Colonic mucosa (tissue), 4 donors: ENCODE results near the gene SCUBE1. TPM values are rescaled to one million over a fixed set of nuclear protein-coding genes. Genes with fewer than 3 reads are reported as not detected.

Experiments used
- DNase-seq: peaks from one replicate; pipeline ENCODE4 v3.0.0-alpha.2; 2020
- H3K27ac ChIP-seq: fragments of 200-600 bp; one replicate; pipeline ENCODE4 v1.8.0; 2021
- H3K27me3 ChIP-seq: fragments of 200-600 bp; one replicate; pipeline ENCODE4 v1.8.0; 2021
- H3K36me3 ChIP-seq: fragments of 200-600 bp; one replicate; pipeline ENCODE4 v1.8.0; 2021
- H3K4me1 ChIP-seq: fragments of 200-600 bp; one replicate; pipeline ENCODE4 v1.8.0; 2021; ENCODE audit warnings: mild to moderate bottlenecking
- H3K4me3 ChIP-seq: fragments of 200-600 bp; one replicate; pipeline ENCODE4 v1.8.0; 2021
- H3K9ac ChIP-seq, 2 donors: one replicate each; pipeline ENCODE4 v1.7.0; 2013; ENCODE audit warnings: control low read depth in 2 of 2, low read depth in 2 of 2, low read length in 2 of 2
- H3K9me3 ChIP-seq: fragments of 200-600 bp; one replicate; pipeline ENCODE4 v1.8.0; 2021
- CTCF ChIP-seq: fragments of 200-600 bp; IDR thresholded peaks from one replicate; pipeline ENCODE4 v1.8.0; 2022; ENCODE audit warnings: antibody characterized with exemption, mild to moderate bottlenecking
- intact Hi-C: fragments of 100-400 bp; cut with DNase I; formaldehyde crosslinking; loops from one replicate; pipeline ENCODE4 v1.14.1; 2022
- total RNA-seq, 2 donors: library from RNA; stranded (reverse); fragmentation: NEBNext Ultra II Directional in 1 of 2; extraction: Animal tissue kit (Norgen Biotek cat#: 25700) in 1 of 2; gene quantifications; one replicate each; pipeline ENCODE4 v1.2.1, GENCODE V29; 2021
- donor health status: healthy.
- donor health status: DM: no; HTN: no; CAD: no.
- donor health status: DM: no; HTN: no; CAD: no.

Gene SCUBE1
- total RNA-seq, 2 donors from 2014 or later: 1.7 to 5.6 TPM

- TF ChIP-seq CTCF: no peak
- H3K9me3 ChIP-seq: no peaks in the 10 kb centered on the region
- intact Hi-C loops: no loop called here
- no peak overlapping the region for H3K27ac ChIP-seq
- H3K27me3 ChIP-seq: no peaks in the 10 kb centered on the region
- no peak overlapping the region for H3K4me3 ChIP-seq
- no peaks in the 10 kb centered on the region for H3K36me3 ChIP-seq
- H3K9ac ChIP-seq: no peak overlapping the region
- DNase-seq: no peak
- H3K4me1 ChIP-seq: no peaks in the 10 kb centered on the region
Measured at GRCh38 chr22:43200555-43200954, 142.6 kb downstream of the SCUBE1 start.

DNA sequence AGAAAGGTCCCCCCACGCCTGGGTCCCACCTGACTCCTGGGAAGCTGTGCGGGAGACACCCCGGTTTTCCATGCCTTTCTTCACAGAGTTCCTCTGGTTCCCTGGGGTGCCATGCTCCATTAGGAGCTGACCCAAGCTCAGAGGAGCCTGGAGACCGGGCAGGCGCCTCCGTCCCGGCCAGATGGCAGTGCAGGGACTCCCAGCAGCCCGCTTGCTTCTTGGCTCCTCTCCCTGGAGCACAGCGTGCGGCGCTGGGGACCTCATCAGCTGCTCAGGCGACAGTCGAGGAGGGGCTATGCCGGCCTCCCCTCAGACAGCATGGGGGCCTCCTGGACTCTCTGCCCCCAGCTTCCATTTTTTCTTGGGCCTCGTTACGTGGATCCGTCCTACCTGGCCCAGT is 143.1 kb downstream of the SCUBE1 start:
- H3K9ac ChIP-seq: no peak overlapping the region
- no peaks in the 10 kb centered on the region for H3K4me1 ChIP-seq

GRCh38 chr22:43199541-43199940 is 143.6 kb downstream of the SCUBE1 start:
- H3K27ac ChIP-seq: no peak overlapping the region
- no peaks in the 10 kb centered on the region for H3K27me3 ChIP-seq
- no peak overlapping the region for H3K4me3 ChIP-seq
- H3K9ac ChIP-seq: no peak overlapping the region
- H3K4me1 ChIP-seq: no peaks in the 10 kb centered on the region
- no peaks in the 10 kb centered on the region for H3K9me3 ChIP-seq
- DNase-seq: no peak
- TF ChIP-seq CTCF: no peak
- intact Hi-C loops: no loop called here
- H3K36me3 ChIP-seq: no peaks in the 10 kb centered on the region

More for the DNA sequence above, 143.1 kb downstream of the SCUBE1 start:
- no peaks in the 10 kb centered on the region for H3K36me3 ChIP-seq
- DNase-seq: no peak
- no peaks in the 10 kb centered on the region for H3K27me3 ChIP-seq
- TF ChIP-seq CTCF: no peak
- no peak overlapping the region for H3K4me3 ChIP-seq
- intact Hi-C loops: no loop called here
- no peaks in the 10 kb centered on the region for H3K9me3 ChIP-seq
- no peak overlapping the region for H3K27ac ChIP-seq

DNA sequence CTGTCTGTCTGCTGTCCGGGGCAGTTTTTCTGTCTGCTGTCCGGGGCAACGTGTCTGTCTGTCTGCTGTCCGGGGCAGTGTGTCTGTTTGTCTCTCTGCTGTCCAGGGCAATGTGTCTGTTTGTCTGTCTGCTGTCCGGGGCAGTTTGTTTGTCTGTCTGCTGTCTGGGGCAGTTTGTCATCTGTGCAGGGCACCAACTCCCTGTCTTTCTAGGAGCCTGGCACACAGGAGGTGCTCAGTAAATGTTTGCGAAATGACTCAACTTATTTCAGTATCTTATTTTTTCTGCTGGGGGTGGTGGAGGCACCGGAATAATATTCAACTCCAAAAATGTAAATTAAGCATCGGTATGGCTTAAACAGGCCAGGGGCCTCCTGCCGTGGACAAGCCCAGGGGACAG is 144.2 kb downstream of the SCUBE1 start:
- intact Hi-C loops: no loop called here
- H3K27ac ChIP-seq: no peak overlapping the region
- no peak overlapping the region for H3K9ac ChIP-seq
- no peaks in the 10 kb centered on the region for H3K36me3 ChIP-seq
- no peaks in the 10 kb centered on the region for H3K9me3 ChIP-seq
- TF ChIP-seq CTCF: no peak
- no peaks in the 10 kb centered on the region for H3K4me1 ChIP-seq
- no peak for DNase-seq
- no peaks in the 10 kb centered on the region for H3K27me3 ChIP-seq
- no peak overlapping the region for H3K4me3 ChIP-seq

DNA sequence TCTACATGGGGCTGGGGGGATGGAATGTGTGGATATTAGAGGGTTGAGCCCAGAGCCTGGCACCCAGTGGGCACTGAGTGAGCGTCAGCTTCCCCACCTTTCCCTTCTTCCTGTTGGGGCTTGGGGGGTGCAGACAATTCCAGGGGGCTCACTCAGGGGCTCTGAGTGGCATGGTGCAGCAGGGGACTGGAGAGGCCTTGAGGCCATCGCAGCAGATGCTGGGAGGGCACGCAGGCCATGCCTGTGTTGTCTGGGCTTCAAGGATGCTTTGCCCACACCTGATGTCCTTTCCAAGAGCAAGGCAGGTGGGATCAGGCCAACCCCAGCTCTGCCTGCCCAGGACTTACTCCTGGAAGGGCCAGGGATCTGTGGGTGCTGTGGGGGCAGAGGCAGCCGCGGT is 145.0 kb downstream of the SCUBE1 start:
- no peak for TF ChIP-seq CTCF
- Histone ChIP-seq H3K4me1 (no peaks in the 10 kb centered on the region), H3K27ac (no peak overlapping the region), H3K4me3 (no peak overlapping the region), H3K36me3 (no peaks in the 10 kb centered on the region), H3K9me3 (no peaks in the 10 kb centered on the region), H3K9ac (no peak overlapping the region), H3K27me3 (no peaks in the 10 kb centered on the region)
- intact Hi-C loops: no loop called here
- DNase-seq: no peak
